Tongue (tissue), 2 donors: ENCODE data around the gene EMC7. TPM values are rescaled to one million over a fixed set of nuclear protein-coding genes. Genes with fewer than 3 reads are reported as not detected.
"Not testable (repeated sequence)": the region's sequence is repeated elsewhere in the genome, so short reads cannot be mapped to it uniquely, and the experiment has no call there.

Experiments used
- DNase-seq: peaks from one replicate; pipeline ENCODE4 v3.0.0-alpha.2; 2015
- total RNA-seq: library from RNA; depleted of rRNA; stranded (reverse); fragments of >200 nt; gene quantifications from one replicate; pipeline ENCODE4 v1.2.3, GENCODE V29; 2014

Gene EMC7
- 24.8 TPM for total RNA-seq

DNA sequence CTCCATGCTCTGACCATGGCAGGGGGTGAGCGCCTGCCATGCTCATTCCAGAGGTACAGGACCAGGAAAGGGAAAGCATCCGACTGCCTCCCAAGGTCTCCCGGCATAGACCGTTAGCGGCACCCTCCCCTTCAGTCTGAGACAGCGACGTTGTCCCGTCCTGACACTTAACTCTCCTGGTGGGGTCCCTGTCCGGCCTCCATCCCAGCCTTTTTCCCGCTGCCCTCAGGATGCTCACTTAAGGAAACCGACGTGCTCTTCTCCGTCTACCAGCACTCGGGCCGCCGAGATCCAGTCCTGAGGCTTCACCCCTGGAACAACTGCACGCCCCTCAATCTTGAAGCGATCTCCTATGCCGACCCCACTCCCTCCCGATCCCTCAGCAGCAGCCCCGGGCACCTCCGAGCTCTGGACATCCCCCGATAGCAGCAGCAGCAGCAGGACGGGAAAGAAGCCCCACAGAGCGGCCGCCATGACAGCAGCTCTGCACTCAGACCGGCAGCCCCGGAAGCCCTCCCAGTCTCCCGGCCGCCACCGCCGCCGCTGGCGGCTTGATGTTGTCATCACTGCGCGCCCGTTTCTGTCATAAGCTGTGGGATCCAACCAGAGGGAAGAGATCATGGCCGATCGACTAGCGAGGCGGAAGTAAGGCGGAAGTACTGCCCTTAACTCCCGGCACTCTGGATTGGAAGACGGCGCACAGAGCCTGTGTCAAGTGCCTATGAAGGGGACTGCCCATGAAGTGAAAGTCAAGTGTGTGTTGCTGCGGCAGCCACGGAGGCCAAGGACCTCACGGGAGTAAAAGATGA lies at the start of gene EMC7, which contains the start of gene PGBD4:
TSS of gene EMC7 (minus strand) at position 497 of the 809 bp plus-strand sequence. CDS start at position 474, 23 bp downstream.
TSS of gene PGBD4 (plus strand) at position 718 of the 809 bp plus-strand sequence. CDS start 449 bp downstream, outside the sequence.
- peak; percentile 99 for DNase-seq

DNA sequence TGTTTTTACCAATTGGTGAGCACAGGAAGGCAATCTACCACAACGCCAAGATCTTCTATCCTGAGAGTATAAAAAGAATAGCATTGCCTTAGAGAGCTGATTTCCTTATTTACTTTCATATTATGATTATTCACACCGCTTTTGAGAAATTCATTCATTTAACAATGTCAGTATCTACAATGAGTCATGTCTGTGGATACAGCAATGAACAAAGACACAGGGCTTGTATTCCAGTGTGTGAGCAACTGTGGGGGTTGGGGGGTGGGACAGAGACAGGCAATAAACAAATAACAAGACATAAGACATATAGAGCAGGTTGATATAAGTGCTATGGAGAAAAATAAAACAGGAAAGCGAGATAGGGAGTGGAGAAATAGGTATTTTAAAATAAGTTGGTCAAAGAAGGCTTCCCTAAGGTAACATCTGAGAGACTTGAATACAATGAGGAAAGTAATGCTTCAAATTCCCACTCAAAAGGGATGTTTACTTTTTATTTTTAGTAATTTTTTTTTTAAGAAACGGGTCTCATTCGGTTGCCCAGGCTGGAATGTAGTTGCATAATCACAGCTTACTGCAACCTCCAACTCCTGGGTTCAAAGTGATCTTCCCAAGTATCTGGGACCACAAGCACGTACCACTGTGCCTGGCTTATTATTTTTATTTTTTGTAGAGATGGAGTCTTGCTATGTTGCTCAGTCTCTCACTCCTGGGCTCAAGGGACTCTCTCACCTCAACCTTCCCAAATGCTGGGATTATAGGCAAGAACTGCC lies 45.9 kb upstream of the EMC7 start:
- DNase-seq: no peak

DNA sequence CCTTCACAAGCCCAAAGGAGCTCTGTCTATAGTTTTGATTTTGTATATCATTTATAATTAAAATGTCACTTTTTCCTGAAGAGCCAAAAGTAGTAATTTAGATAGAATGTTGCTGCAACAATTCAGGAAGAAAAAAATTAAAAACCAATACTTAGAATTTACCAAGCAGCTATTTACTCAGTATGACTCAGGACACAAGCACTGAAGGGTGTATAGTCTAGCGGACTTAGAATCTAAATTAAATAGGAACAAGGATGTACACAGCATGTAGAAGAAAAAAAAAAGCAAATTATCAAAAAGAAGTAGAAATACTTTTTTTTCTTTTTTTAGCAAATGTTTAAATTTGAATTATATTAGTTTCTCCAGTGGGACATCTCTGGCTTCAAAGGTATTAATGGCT lies 31.8 kb upstream of the EMC7 start:
- DNase-seq: no peak

DNA sequence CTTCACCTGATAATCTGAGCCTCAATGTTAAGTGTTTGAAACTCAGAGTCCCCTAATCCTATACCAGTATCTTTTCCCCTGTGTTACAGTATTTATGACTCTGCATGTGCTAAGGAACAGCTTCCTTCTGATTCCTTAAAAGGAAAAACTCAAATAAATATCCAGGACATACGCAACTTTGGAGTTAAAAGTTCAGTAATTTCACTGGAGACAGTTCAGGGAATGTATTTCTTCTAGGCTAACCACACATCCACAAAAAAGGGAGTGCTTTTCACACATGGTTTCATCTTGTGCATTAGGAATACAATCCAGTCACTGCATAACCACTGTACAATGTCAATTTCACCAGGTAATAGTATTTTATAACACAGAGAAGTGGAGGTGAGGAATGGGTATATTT lies 31.2 kb upstream of the EMC7 start:
- no peak for DNase-seq

DNA sequence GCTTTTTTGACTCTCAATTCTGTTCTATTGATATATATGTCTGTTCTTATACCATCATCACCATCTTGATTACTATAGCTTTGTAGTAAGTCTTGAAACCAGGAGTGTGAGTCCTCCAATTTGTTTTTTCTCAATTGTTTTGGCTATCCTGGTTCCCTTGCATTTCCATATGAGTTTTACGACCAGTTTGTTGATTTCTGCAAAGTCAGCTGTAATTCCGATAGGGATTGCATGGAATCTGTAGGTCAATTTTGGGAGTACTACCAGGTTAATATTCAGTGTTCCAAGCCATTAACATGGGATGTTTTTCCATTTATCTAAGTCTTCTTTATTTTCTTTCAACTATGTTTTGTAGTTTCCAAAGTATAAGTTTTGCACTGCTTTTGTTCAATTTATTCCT lies 27.2 kb upstream of the EMC7 start:
- no peak for DNase-seq

DNA sequence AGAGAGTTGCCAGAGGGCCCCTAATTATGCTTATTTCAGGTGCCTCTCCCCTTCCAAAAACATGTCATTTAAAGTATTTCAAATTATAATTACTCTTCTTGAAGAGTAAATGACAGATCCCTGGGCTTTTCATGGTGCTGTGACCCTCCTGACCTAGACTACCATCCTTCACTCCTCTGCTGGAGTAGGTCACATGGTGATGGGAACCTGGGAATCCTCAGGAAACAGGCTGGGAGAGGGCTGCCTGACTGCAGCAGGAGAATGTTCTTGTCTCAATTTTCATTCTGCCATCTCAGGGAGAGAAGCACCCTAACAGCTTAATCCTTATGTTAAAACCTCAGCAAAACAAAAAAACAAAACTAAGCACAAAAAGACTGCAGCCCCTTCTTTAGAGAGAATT lies 24.9 kb upstream of the EMC7 start:
- DNase-seq: no peak

DNA sequence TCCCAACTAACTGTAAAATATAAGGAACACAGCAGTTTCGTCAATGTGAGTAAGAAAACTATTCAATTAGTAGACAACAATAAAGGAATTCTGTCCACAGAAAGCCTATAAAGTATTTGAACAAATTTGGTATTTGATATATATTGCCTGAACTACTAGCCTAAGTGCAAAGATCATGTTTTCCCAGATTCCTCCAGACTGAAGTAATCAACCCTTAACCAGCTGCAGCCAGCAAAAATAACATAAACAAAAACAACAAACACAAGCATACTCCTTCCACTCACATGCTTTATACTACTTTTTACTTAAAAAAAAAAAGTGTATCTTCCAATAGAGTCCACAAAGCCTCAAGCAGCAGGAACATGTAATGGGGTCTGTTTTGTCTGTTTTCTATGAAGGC lies 24.3 kb upstream of the EMC7 start:
- no peak for DNase-seq

DNA sequence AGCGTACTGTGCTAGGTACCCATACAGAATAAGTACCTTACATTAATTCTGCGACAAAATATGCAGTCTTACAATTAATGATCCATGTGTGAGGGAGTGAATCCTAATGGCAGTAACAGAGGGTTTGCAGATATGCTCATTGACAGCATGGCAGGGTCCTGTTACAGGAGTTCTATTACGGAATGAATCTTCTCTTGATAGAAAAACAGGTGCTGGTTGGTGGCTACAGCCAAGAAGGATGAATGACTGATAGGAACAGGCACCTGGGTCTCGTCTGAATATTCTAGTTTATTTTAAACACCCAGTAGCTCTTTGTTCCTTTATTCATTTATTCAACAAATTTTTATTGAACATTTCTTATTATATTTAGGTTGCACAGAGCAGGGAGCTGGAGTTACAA lies 23.0 kb upstream of the EMC7 start:
- peak; percentile 71 for DNase-seq

DNA sequence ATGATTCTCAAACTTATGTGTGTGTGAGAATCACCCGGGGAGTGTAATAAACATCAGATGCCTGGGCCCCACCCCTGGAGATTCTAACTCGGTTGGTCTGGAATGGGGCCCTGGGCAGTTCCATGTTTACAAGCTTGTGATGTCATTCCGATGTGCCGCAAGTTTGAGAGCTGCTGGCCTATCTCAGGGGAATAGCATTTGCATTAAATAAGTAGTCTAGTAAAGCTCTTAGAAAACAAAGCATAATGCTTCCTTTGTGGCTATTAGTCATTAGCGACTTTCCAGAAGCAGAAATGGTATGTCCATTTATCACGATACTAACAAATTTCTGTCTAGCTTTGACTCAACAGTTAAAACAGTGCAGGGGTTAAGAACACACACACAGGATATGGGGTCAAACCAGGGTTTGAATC lies 21.1 kb upstream of the EMC7 start:
- peak; percentile 41 for DNase-seq

DNA sequence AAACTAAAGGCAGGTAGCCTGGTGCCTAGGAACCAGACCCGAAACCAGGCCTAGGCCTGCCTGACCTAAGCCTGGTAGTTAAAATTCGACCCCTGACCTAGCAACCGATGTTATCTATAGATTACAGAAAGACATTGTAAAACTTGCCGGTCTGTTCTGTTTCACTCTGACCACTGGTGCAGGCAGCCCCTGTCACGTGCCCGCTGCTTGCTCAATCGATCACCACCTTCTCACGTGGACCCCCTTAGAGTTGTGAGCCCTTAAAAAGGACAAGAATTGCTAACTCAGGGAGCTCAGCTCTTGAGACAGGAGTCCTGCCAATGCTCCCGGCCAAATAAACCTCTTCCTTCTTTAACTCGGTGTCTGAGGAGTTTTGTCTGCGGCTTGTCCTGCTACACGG lies 20.1 kb upstream of the EMC7 start:
- DNase-seq: not testable (repeated sequence)

DNA sequence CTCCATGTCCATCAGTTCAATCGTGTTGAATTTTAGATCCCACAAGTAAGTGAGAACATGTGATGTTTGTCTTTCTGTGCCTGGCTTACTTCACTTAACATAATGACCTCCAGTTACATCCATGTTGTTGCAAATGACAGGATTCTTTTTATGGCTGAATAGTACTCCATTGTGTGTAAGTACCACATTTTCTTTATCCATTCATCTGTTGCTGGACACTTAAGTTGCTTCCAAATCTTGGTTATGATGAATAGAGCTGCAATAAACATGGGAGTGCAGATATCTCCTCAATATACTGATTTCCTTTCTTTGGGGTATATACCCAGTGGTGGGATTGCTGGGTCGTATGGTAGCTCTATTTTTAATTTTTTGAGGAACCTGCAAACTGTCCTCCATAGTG lies 18.8 kb upstream of the EMC7 start:
- not testable (repeated sequence) for DNase-seq

DNA sequence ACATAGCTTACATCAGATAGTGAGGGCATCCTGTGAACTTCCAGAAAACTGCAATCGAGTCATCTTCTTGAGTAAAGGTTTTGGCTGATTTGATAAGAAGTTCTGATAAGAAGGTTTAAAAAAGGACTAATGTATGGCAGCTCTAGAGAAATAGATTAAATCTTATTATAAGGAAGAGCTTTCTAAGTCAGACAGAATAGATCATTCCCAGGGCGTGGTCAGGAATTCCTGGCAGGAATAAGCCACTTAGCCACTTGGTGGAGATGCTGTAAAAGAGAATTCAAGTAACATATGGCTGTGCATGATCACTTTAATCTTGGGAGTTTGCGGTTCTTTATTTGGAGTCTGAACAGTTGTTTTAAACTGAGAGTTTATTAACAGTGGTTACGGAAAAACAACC lies 17.6 kb upstream of the EMC7 start:
- DNase-seq: peak; percentile 64

DNA sequence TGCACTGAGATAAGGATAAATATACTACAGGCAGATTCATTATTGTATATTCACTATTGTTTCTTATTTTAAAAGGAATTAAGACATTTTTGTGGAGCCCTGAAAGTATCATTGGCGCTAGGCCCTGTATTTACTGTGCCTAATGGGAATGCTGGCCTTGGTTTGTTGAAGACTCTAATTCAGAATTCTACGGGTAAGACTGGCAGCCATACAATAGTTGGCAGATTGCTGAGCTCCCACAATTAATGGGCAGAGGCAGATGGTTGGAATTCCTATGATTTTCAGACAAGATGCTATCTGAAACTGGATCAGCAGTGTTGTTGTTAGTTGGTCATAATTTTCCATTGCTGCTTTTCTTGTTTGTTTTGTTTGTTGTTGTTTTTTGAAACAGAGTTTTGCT lies 15.0 kb upstream of the EMC7 start:
- DNase-seq: peak; percentile 63

DNA sequence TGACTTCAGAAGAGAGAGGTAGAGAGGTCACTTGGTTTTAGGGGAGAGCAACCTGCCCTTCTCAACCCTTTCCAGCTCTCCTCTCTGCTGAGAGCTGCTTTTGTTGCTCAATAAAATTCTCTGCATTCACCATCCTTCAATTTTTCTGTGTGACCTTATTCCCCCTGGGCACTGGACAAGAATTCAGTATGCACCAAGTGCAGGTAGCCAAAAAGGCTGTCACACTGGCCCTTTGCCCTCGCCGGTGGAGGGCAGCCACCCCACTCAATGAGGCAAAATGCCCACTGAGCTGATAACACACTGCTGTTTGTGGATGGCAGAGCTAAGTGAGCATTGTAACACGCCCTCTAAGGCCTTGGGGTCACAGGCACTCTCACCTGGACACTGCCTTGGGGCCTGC lies 13.1 kb upstream of the EMC7 start:
- DNase-seq: no peak

DNA sequence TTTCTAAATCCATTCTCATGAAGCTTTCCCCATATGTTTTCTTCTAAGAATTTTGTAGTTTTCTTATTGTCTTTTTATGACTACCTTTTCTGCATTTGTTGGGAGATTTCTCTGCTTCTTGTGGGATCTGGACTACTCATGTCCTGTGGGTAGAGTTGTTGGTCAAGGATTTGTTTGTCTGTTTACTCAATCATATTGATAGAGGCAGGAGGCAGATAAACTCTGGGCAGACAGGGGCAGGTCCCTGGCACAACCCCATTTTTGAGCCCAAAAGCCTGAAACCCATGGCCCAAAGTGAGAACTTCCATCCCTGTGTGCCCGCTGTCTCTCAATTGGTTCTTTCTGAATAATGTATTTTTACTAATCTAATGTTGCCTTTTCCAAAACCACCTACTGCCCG lies 12.6 kb upstream of the EMC7 start:
- DNase-seq: no peak

DNA sequence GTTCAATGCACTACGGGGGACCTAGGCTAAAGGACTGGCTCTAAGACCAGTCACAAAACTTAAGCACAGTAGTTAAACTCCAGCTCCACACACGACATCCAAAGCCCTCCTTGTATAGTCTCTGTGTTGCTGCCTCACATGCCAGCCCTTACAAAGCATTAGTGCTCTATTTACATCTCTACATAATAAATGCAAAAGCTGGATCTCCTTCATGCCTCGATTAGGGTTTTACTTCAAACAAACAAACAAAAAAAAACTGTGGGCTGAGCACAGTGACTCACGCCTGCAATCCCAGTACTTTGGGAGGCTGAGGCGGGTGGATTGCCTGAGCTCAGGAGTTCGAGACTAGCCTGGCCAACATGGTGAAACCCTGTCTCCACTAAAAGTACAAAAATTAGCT lies 9.8 kb upstream of the EMC7 start:
- DNase-seq: no peak

DNA sequence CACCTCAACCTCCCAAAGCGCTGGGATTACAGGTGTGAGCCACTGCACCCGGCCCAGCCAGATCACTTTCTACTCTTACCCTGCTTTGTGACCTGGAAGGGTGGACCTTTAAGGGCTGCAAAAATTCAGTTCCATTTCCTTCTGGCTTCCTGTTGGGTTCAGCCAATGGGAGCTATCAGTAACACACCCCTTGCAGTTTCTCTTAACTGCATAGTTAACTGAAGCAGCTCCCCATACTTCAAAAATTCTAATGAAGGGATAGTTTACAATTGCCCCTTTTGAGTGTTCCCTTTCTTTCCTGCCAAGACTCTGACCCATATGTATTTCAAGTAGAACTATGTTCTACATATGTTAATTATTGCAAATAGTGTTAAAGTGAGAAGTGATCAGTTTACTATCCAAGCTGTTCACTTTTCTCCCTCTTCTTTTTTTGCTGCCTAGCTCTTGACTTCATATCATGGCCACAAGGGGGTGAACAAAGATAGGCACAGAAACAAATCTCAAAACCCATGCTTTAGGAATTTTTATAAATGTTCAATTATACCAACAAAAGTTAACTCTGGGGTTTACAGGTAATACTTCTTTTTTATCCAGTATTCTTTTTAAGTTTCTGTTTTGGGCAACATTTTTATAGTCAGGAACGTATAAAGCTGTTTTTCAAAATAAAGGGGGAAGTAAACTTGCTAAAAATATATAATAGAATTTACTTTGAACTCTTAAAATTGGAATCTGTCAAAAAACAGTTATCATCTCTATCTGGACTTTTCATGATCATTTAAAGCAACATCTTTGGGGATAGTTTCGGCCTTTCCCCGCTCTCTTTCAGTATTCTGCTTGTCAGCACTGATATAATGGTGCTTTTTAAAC lies 8.4 kb upstream of the EMC7 start:
- DNase-seq: peak; percentile 58

DNA sequence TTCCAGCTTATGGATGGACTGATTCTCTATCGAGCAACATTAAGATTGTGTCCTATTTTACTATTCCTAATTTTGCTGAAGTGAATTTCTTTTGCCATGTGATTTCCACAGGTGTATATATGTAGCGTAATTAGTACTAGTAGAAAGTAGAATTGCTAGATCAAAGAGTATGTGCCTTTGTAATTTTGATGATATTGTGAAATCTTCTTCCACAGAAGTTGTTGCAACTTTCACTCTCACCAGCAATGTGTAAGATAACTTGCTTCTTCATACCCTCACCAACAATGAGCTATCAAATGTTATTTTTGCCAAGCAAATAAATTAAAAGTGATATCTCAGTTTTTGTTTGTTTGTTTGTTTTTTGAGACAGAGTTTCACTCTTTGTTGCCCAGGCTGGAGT lies 5.7 kb upstream of the EMC7 start:
- no peak for DNase-seq

DNA sequence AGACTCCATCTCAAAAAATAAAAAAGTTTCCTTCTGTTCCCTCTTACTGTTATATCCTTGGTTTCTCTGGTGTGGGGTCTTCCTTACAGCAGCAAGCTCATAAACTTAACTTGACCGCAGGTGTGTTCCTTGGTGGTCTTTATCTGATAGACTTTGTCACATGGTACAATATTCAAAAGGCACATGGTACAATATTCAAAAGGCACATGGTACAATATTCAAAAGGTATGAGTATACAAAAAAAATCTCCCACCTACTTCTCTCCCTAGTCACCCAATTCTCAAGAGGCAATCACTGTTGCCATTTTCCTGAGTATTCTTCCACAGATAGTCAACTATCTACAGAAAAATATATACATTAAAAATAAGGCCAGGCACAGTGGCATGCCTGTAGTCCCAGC lies 4.8 kb upstream of the EMC7 start:
- no peak for DNase-seq

DNA sequence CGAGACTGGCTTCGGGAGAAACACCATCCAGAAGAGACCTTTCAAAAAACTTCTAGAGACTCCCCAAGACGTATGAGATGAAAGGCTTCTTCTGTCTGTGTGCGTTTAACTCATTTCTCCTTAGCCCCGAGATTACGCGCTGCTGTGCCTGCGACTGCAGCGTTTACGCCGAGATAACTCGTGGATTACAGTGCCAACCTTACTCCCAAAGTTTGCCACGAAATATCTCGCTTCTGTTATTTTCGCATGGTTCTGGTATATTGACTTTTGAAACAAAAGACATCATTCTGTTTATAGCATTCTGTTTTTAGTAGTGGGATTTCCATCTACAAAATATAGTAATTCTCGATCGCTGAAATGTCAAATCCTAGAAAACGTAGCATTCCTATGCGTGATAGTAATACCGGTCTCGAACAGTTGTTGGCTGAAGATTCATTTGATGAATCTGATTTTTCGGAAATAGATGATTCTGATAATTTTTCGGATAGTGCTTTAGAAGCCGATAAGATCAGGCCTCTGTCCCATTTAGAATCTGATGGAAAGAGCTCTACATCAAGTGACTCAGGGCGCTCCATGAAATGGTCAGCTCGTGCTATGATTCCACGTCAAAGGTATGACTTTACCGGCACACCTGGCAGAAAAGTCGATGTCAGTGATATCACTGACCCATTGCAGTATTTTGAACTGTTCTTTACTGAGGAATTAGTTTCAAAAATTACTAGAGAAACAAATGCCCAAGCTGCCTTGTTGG lies 688 bp upstream of the EMC7 start:
- DNase-seq: no peak

DNA sequence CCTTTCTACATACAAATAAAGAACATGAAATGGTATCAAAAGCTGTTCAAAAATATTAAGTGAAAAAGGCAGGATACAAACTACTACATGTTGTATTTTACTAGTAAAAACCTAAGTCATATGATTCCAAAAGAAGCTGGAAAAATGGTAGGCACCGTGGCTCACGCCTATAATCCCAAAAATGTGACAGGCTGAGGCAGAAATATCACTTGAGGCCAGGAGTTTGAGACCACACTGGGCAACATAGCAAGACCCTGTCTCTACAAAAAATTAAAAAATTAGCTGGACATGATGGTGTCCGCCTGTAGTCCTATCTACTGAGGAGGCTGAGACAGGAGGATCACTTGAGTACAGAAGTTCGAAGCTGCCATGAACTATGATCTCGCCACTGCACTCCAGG lies 1.7 kb downstream of the EMC7 start:
- no peak for DNase-seq

DNA sequence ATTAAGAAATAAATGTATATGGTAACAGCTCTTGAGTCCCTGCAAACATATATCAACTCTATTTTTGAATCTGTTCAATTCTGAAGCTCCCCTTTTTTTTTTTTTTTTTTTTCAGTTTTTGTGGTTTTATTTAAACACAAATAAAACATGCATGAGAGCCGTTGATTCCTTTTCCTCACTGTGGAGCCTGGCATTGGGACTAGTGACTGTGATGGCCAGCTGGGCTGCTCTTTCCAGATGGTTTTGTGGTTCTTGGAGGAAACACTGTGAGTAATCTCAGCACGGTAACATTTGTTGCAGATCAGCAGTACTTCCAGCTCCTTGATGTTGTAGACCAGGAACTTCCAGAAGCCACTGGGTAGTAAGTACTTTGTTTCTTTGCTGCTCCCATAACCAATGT lies 15.9 kb downstream of the EMC7 start:
- DNase-seq: no peak
